ENCODE data around the gene RPP30.
"Not testable (repeated sequence)": the region's sequence is repeated elsewhere in the genome, so short reads cannot be mapped to it uniquely, and the experiment has no call there.

RPP30 gene

DNA sequence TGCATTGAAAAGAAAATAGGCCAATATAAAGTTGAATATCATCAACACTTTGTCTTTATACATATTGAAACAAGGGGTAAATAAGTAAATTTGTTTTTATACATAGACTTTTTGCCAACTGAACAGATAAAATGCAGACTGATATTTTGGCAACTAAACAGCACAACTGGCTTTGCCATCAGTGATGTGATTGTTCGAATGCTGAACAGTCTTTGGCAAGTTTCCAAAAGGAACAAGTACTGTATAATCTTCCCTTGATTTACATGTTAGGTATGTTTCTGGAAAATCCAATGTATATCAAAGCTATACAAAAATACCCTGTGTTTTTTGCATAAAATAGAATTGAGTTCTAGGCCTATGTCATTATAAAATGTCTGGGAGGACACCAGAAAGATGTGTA lies 67.3 kb downstream of the RPP30 start:
- DNase-seq (ENCODE audit: low read depth in 1 of 2, low spot score in 1 of 2), result no peak

DNA sequence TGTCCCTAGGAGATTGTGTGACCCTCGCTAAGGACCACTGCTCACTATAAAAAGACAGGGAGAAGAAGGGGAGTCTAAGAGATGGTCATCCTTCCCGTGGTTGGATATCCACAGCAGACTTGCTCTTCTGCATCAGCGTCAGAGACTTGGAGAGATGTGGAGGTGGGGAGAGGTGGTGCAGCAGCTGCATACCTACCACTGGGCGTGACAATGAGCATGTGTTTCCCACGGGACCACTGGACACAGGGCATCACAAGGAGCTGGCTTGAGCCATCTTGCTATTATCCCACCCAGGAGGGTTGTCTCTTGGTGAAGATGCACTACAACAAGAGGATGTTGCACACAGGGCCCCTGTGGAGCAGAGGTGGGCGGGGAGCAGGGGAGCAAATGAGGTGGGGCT lies 67.9 kb downstream of the RPP30 start:
- DNase-seq (ENCODE audit: low read depth in 1 of 2, low spot score in 1 of 2), result no peak

DNA sequence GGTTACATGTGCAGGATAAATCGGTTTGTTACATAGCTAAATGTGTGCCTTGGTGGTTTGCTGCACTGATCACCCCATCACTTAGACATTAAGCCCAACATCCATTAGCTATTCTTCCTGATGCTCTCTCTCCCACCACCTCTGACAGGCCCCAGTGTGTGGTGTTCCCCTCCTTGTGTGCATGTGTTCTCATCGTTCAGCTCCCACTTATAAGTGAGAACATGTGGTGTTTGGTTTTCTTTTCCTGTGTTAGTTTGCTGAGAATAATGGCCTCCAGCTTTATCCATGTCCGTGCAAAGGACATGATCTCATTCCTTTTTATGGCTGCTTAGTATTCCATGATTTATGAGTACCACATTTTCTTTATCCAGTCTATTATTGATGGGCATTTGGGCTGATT lies 71.2 kb downstream of the RPP30 start:
- DNase-seq (ENCODE audit: low read depth in 1 of 2, low spot score in 1 of 2), result not testable (repeated sequence)

DNA sequence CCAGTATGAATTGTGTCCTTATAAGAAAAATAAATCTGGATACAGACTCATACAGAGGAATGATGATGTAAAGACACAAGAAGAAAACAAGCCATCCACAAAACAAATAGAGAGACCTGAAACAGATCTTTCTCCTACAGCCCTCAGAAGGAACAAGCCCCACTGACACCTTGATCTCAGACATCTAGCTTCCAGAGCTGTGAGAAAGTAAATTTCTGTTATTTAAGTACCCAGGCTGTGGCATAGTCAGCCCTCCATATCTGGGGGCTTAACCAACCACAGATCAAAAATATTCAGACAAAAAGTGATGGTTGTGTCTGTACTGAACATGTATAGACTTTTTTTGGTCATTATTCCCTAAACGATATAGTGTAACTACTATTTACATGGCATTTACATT lies 73.0 kb downstream of the RPP30 start:
- no peak for DNase-seq (ENCODE audit: low read depth in 1 of 2, low spot score in 1 of 2)

DNA sequence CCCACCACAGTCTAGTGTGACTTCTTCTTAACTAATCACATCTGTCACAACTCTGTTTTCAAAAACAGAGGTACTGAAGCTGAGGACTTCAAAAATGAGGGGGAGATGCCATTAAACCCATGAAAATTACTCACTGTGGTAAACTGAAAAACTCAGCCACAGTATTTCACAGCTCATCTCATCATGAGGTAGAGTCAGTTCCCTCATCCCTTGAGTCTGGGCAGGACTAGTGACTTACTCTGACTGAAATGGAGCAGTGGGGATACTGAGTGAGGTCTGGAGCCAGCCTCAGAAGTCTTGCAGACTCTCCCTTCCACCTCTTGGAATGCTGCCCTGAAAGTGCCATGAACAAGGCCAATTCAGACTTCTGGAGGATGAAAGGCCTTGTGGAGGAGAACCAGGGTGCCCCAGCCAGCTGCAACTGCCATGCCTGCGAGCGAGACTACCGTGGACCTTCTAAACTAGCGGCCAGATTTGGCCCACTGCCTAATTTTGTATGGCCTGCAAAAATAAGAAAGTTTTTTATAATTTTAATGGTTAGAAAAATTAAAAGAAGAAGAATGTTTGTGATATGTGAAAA lies 73.8 kb downstream of the RPP30 start:
- DNase-seq (ENCODE audit: low read depth in 1 of 2, low spot score in 1 of 2), result no peak

DNA sequence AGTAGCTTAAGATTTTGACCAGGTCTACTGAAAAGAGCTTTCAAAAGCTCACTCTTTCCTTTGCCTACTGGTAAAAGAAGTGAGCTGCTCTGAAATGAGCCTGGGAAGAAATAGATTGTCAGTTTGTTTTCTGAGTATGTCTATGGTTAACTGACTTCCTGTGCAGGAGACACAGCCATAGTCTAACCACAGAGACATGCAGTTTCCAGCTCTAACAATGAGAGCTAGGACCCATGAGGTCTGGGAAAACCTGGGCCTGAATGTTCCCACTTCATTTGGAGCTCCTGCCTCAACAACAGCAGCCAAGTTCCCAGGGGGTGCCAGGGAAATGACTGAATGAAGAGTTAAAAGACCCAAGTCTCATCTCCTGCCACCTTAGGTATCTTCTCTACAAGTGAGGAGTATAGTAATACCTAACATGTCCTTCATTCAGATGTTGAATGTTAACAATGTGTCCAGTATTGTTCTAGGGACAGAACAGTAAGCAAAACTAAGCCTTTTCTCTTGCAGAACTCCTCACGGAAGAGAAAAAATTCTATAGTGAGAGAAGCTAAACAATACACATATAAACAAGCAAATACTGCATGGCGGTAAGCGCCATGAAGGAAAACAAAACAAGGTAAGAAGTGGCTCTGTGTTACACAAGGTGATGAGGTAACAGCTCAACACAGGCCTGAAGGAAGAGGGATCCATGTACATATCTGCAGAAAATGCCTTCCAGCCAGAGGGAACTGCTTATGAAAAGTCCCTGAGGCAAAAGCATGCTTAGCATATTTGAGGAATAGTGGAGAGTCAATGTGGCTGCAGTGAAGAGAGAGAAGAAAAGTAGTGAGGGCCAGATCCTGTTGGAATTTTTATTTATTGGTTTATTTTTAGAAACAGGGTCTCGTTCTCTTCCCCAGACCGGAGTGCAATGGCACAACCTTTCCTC lies 75.5 kb downstream of the RPP30 start:
- DNase-seq (ENCODE audit: low read depth in 1 of 2, low spot score in 1 of 2), result no peak
